Measurements from ENCODE around the gene ZNF222. TPM values are rescaled to one million over a fixed set of nuclear protein-coding genes. Genes with fewer than 3 reads are reported as not detected.

ZNF222 gene
- total RNA-seq (2014; rRNA removed; shearing (Covaris generic)) = 6.9 and 9.2 TPM in 2 replicates

DNA sequence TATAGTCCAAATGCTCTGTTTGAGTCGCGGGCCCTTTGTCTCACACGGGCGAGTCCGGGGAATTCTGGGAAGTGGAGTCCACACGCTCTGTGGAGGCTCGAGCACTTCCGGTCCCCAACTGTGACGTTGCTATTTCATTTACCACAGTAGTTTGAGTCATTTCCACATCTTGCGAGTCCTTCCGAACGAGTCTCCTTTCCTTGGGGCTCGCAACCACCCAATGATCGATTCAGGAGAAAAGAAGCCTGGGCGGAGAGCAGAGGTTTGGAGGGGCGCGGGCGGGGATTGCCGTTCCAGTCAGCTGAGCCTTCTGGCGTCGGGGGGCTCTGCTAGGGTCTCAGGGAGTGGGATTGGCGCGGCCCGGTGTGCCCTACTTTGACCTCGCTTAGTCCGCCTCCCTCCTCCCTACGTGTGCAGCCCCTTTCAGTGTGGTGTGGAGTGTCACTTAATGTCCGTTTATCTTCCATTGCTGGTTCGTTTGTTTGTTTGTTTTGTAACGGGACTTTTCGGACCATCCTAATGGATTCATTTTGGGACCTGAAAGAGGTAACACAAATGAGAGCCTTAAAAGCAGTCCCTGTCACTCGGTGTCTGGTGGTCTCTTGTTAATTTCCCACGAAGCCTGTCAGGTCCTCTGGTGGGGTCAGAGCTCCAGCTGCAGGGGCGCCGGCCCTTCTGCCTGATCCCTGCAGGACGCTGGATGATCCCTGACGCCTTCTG lies at the start of gene ZNF222:
TSS of gene ZNF222 (plus strand) at position 163 of the 720 bp plus-strand sequence. CDS start at position 221, 58 bp downstream.
- peaks cover 24% of the 10 kb centered on the region for H3K36me3 ChIP-seq
- DNase-seq = peak; percentile 80 to 86

DNA sequence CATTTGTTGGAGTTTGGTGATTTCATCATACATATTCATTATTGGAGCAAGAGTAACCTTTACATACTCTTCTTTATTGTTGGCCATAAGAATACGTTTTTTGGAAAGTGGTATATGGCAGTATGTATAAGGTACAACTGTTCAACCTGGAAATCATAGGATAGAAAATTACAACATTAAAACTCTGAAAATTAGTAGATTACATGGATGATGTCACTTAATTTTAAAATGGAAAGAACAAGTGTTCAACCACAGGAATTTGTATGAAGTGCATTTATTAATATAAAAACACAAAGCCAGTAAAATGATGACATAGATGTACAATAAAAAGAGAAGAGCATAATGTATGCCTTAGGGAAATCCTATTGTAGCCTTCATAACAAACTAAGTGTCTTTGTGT lies 48.4 kb upstream of the ZNF222 start:
- no peaks in the 10 kb centered on the region for H3K4me1 ChIP-seq
- no peak overlapping the region for H3K27ac ChIP-seq
- H3K9me3 ChIP-seq (replicated peaks) = no peaks in the 10 kb centered on the region; the same call in 1 of the 2 replicates
- no peaks in the 10 kb centered on the region for H3K36me3 ChIP-seq
- DNase-seq = no peak
- H3K27me3 ChIP-seq = no peaks in the 10 kb centered on the region
- H3K4me3 ChIP-seq = no peak overlapping the region

More for the DNA sequence above, at the start of gene ZNF222:
- Histone ChIP-seq H3K27me3 (no peaks in the 10 kb centered on the region), H3K4me3 (peak within 1 kb of the TSS; percentile 83), H3K9me3 (replicated peaks) (no peaks in the 10 kb centered on the region), H3K27ac (peak within 1 kb of the TSS; percentile 65), H3K4me1 (peaks cover 4% of the 10 kb centered on the region; the same call in 1 of the 2 replicates)

- no peaks in the 10 kb centered on the region for H3K27me3 ChIP-seq
- H3K9me3 ChIP-seq (replicated peaks) = no peaks in the 10 kb centered on the region
- H3K27ac ChIP-seq = no peak overlapping the region
- H3K36me3 ChIP-seq = no peaks in the 10 kb centered on the region
- no peak for DNase-seq
- 0 out of 2 replicates have a peak, but pooled peaks cover 2% of the 10 kb centered on the region for H3K4me1 ChIP-seq
- H3K4me3 ChIP-seq = peak overlapping the region; percentile 77
Measured at GRCh38 chr19:43983544-43983911, 41.7 kb upstream of the ZNF222 start.

- no peaks in the 10 kb centered on the region for H3K9me3 ChIP-seq (replicated peaks)
- H3K27me3 ChIP-seq = no peaks in the 10 kb centered on the region
- peak within 1 kb of the TSS; percentile 25; the same call in 1 of the 2 replicates for H3K27ac ChIP-seq
- H3K4me3 ChIP-seq = peak within 1 kb of the TSS; percentile 77
- no peaks in the 10 kb centered on the region; the same call in 1 of the 2 replicates for H3K36me3 ChIP-seq
- DNase-seq = peak; percentile 96 to 98
- 0 out of 2 replicates have a peak, but pooled peaks cover 2% of the 10 kb centered on the region for H3K4me1 ChIP-seq
Measured at GRCh38 chr19:43983912-43984686, 41.1 kb upstream of the ZNF222 start, which contains the start of gene ZNF155. Gene ZNF155, plus strand, starts transcription at chr19:43984188. Its CDS starts 4,356 bp downstream, at chr19:43988544.

- peak overlapping the region; percentile 25; the same call in 1 of the 2 replicates for H3K27ac ChIP-seq
- H3K4me1 ChIP-seq = 0 out of 2 replicates have a peak, but pooled peaks cover 2% of the 10 kb centered on the region
- no peaks in the 10 kb centered on the region for H3K9me3 ChIP-seq (replicated peaks)
- no peaks in the 10 kb centered on the region for H3K27me3 ChIP-seq
- DNase-seq = peak in 1 of 2 experiments; percentile 28
- H3K36me3 ChIP-seq = no peaks in the 10 kb centered on the region; the same call in 1 of the 2 replicates
- peak overlapping the region; percentile 77 for H3K4me3 ChIP-seq
Measured at GRCh38 chr19:43984687-43985000, 40.5 kb upstream of the ZNF222 start.

DNA sequence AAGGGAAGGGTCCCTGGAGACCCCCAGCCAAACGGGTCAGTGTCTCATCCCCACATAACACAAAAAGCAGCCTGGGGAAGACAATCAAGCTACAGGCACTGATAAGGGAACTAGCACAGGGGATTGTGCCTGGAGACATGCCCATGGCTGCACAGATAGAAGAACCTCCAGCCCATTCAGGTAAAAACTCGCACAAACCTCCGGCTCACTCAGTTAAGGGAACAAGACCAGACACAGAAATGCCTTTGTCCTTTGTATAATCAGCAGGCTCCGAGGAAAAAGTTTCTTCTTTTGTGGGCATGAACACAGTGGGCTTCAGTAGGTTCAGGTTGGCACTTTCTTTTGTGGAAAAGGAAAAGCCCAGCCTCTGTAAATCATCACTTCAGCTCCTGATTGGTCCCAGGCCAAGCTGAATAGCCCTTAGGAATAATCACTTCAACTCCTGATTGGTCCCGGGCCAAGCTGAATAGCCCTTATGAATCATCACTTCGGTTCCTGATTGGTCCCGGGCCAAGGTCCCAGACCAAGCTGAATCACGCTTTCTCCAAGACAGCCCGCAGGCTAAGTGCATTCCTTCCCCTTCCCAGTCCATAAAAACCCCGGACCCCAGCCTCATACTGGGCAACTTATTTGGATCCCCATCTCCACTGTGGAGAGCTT lies 27.4 kb upstream of the ZNF222 start:
- H3K4me3 ChIP-seq = no peak overlapping the region
- no peaks in the 10 kb centered on the region; the same call in 1 of the 2 replicates for H3K4me1 ChIP-seq
- no peak for DNase-seq
- peaks cover 11% of the 10 kb centered on the region; the same call in 1 of the 2 replicates for H3K36me3 ChIP-seq
- H3K27me3 ChIP-seq = no peaks in the 10 kb centered on the region
- H3K9me3 ChIP-seq (replicated peaks) = no peaks in the 10 kb centered on the region
- no peak overlapping the region for H3K27ac ChIP-seq

- H3K4me1 ChIP-seq = no peaks in the 10 kb centered on the region; the same call in 1 of the 2 replicates
- H3K9me3 ChIP-seq (replicated peaks) = no peaks in the 10 kb centered on the region
- peaks cover 4% of the 10 kb centered on the region for H3K36me3 ChIP-seq
- peak overlapping the region; percentile 83 for H3K4me3 ChIP-seq
- no peak for DNase-seq
- no peaks in the 10 kb centered on the region for H3K27me3 ChIP-seq
- peak overlapping the region; percentile 30; the same call in 1 of the 2 replicates for H3K27ac ChIP-seq
Measured at GRCh38 chr19:44002212-44002565, 23.0 kb upstream of the ZNF222 start.

- Histone ChIP-seq H3K36me3 (peaks cover 8% of the 10 kb centered on the region), H3K27me3 (no peaks in the 10 kb centered on the region), H3K4me3 (peak within 1 kb of the TSS; percentile 83), H3K4me1 (no peaks in the 10 kb centered on the region; the same call in 1 of the 2 replicates), H3K27ac (peak within 1 kb of the TSS; percentile 30; the same call in 1 of the 2 replicates), H3K9me3 (replicated peaks) (no peaks in the 10 kb centered on the region)
- DNase-seq = peak; percentile 92 to 97
Measured at GRCh38 chr19:44002566-44003460, 22.4 kb upstream of the ZNF222 start, which contains the start of gene ZNF230. Gene ZNF230, plus strand, starts transcription at chr19:44002957. Its CDS starts 4,122 bp downstream, at chr19:44007079.

DNA sequence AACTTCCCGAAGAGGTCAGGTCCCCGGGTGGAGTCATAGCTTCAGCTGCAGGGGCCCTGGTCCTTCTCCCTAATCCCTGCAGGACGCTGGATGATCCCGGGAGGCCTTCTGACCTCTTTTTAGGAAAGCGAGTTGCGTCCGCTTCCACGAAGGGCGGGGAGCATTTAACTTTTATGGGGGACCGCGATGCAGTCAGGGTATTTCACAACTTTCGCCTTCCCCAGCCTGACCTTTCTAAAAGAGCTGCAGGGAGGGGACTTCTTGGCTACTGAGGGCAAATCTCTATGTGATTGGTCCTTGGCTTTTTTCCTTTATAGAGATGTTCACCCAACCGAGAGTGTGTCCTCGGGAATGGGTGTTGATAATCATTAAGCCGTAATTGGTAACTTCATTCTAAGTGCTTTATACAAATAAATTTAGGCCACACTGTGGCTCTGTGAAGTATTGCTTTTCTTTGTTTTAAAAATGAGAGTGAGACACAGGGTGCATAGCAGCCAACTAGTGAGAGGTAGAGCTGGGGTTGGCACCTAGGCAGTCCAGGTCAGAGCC lies 21.6 kb upstream of the ZNF222 start:
- Histone ChIP-seq H3K36me3 (peaks cover 13% of the 10 kb centered on the region), H3K9me3 (replicated peaks) (no peaks in the 10 kb centered on the region), H3K27ac (peak overlapping the region; percentile 30; the same call in 1 of the 2 replicates), H3K27me3 (no peaks in the 10 kb centered on the region), H3K4me1 (no peaks in the 10 kb centered on the region; the same call in 1 of the 2 replicates), H3K4me3 (peak overlapping the region; percentile 83)
- peak; percentile 7 to 24 for DNase-seq

DNA sequence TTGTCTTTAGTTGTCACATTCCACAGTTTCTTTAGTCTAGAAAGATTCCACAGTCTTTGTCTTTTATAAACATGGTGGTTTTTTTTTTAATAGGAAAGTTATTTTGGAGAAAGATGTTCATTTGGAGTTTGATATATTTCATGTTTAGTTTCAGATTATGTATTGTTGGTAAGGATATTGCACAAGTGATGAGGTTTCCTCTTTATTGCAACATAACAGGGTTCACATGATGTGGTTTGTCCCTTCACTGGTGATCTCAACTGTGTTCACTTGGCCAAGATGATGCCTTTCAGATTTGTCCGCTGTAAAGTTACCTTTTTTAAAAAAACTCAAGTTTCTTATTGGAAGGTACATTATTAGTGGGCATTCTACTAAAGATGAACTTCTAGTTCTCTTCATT lies 19.2 kb upstream of the ZNF222 start:
- no peak overlapping the region for H3K27ac ChIP-seq
- H3K9me3 ChIP-seq (replicated peaks) = peaks cover 9% of the 10 kb centered on the region; the same call in 1 of the 2 replicates
- no peaks in the 10 kb centered on the region; the same call in 1 of the 2 replicates for H3K4me1 ChIP-seq
- no peak for DNase-seq
- no peaks in the 10 kb centered on the region for H3K27me3 ChIP-seq
- no peak overlapping the region for H3K4me3 ChIP-seq
- H3K36me3 ChIP-seq = peaks cover 38% of the 10 kb centered on the region

- H3K27me3 ChIP-seq = no peaks in the 10 kb centered on the region
- no peak overlapping the region for H3K27ac ChIP-seq
- H3K36me3 ChIP-seq = peaks cover 51% of the 10 kb centered on the region
- DNase-seq = no peak
- no peak overlapping the region for H3K4me3 ChIP-seq
- H3K9me3 ChIP-seq (replicated peaks) = peaks cover 9% of the 10 kb centered on the region; the same call in 1 of the 2 replicates
- no peaks in the 10 kb centered on the region for H3K4me1 ChIP-seq
Measured at GRCh38 chr19:44007473-44007872, 17.7 kb upstream of the ZNF222 start.

- H3K9me3 ChIP-seq (replicated peaks) = peaks cover 9% of the 10 kb centered on the region; the same call in 1 of the 2 replicates
- no peak overlapping the region for H3K27ac ChIP-seq
- no peaks in the 10 kb centered on the region for H3K4me1 ChIP-seq
- no peak overlapping the region for H3K4me3 ChIP-seq
- DNase-seq = no peak
- no peaks in the 10 kb centered on the region for H3K27me3 ChIP-seq
- H3K36me3 ChIP-seq = peaks cover 51% of the 10 kb centered on the region
Measured at GRCh38 chr19:44010468-44010867, 14.7 kb upstream of the ZNF222 start.

DNA sequence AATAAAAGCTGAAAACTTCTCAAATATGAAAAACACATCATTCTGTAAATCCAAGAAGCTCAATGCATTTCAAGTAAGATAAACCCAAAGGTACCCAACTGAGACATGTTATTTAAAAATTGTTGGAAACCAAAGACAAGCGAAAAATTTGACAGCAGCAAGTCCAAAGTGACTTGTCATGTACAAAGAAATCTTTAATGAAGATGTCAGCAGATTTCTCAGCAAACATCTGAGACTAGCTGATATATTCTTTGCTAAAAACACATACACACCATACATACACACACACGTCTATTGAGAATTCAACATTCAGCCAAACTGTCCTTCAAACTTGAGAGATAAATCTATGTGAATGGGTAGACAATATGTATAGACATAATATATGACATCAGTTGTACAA lies 5.7 kb upstream of the ZNF222 start:
- peaks cover under 1% of the 10 kb centered on the region; the same call in 1 of the 2 replicates for H3K4me1 ChIP-seq
- DNase-seq = no peak
- H3K27ac ChIP-seq = no peak overlapping the region

More for the DNA sequence above, 5.7 kb upstream of the ZNF222 start:
- Histone ChIP-seq H3K4me3 (no peak overlapping the region), H3K27me3 (no peaks in the 10 kb centered on the region), H3K9me3 (replicated peaks) (no peaks in the 10 kb centered on the region), H3K36me3 (no peaks in the 10 kb centered on the region)

All from SJCRH30 (cell line).